Esophagus muscularis mucosa (tissue), 3 donors: ENCODE results near the gene CD37.

ENCODE experiments used
- CTCF ChIP-seq, 3 experiments: fragments of 200-600 bp in 2 of 3; fragments of 450-650 bp in 1 of 3; sonication (generic) in 2 of 3; IDR thresholded peaks; one replicate each; pipeline ENCODE4 v1.5.1; 2017 to 2019; ENCODE audit warnings: antibody characterized with exemption in 3 of 3, mild to moderate bottlenecking in 2 of 3, moderate library complexity in 1 of 3
- POLR2AphosphoS5 ChIP-seq, 2 donors: sonication (generic); formaldehyde crosslinking; IDR thresholded peaks; one replicate each; pipeline ENCODE4 v1.6.1; 2017; ENCODE audit warnings: antibody characterized with exemption in 2 of 2

GRCh38 chr19:49336482-49337266 lies 1.5 kb downstream of the CD37 start:
- TF ChIP-seq POLR2AphosphoS5 (IDR thresholded peaks at IDR 0.05) = no peak
- TF ChIP-seq CTCF (IDR thresholded peaks at IDR 0.05) = no peak
